ENCODE data around the gene RBL1. TPM values are rescaled to one million over a fixed set of nuclear protein-coding genes. Genes with fewer than 3 reads are reported as not detected.

Gene RBL1
- total and polyA plus RNA-seq, 4 donors = 0.60 to 14.7 (median 2.0) TPM

- Histone ChIP-seq H3K4me3 (ENCODE audit: low read depth in 1 of 3, low read length in 3 of 3) (no peak overlapping the region), H3K4me1 (ENCODE audit: control insufficient read depth in 4 of 4, insufficient read depth in 4 of 4, low read length in 3 of 4) (no peaks in the 10 kb centered on the region), H3K27me3 (ENCODE audit: control insufficient read depth in 4 of 4, insufficient read depth in 4 of 4, low read length in 3 of 4) (no peaks in the 10 kb centered on the region), H3K36me3 (ENCODE audit: control insufficient read depth in 4 of 4, insufficient read depth in 3 of 4, low read depth in 1 of 4, low read length in 3 of 4) (peaks cover 0 to 3% (median 0%) of the 10 kb centered on the region in 4 donors), H3K27ac (ENCODE audit: low read depth in 1 of 2, low read length in 2 of 2) (no peak overlapping the region), H3K9ac (ENCODE audit: low read depth in 1 of 2, low read length in 2 of 2) (no peak overlapping the region), H3K9me3 (ENCODE audit: control insufficient read depth in 4 of 4, low read length in 3 of 4) (no peaks in the 10 kb centered on the region)
- WGBS = 92% methylated on average over 8 of the region's 8 CpGs
- no peak for DNase-seq (ENCODE audit: low spot score)
- TF ChIP-seq ZBTB33 (IDR thresholded peaks at IDR 0.05) = no peak
- TF ChIP-seq NR2F2 (IDR thresholded peaks at IDR 0.05) = no peak
- TF ChIP-seq YY1 (IDR thresholded peaks at IDR 0.05) = no peak
- TF ChIP-seq ATF3 (IDR thresholded peaks at IDR 0.05) = no peak
- TF ChIP-seq RAD21 (IDR thresholded peaks at IDR 0.05) = no peak
- no peak for TF ChIP-seq EGR1 (IDR thresholded peaks at IDR 0.05; ENCODE audit: low read depth in 2 of 2)
- TF ChIP-seq TAF1 (conservative IDR thresholded peaks at IDR 0.05) = no peak
These were observed 18.2 kb upstream of the RBL1 start for GRCh38 chr20:37114012-37114411.

- Histone ChIP-seq H3K27ac (ENCODE audit: low read depth in 1 of 2, low read length in 2 of 2) (no peak overlapping the region), H3K9me3 (ENCODE audit: control insufficient read depth in 4 of 4, low read length in 3 of 4) (no peaks in the 10 kb centered on the region), H3K9ac (ENCODE audit: low read depth in 1 of 2, low read length in 2 of 2) (no peak overlapping the region), H3K4me1 (ENCODE audit: control insufficient read depth in 4 of 4, insufficient read depth in 4 of 4, low read length in 3 of 4) (no peaks in the 10 kb centered on the region), H3K27me3 (ENCODE audit: control insufficient read depth in 4 of 4, insufficient read depth in 4 of 4, low read length in 3 of 4) (no peaks in the 10 kb centered on the region), H3K4me3 (ENCODE audit: low read depth in 1 of 3, low read length in 3 of 3) (no peak overlapping the region), H3K36me3 (ENCODE audit: control insufficient read depth in 4 of 4, insufficient read depth in 3 of 4, low read depth in 1 of 4, low read length in 3 of 4) (peaks cover 0 to 3% (median 0%) of the 10 kb centered on the region in 4 donors)
- WGBS = 92% methylated on average over 2 of the region's 2 CpGs
- no peak for TF ChIP-seq REST (IDR thresholded peaks at IDR 0.05)
- no peak for TF ChIP-seq CTCF (IDR thresholded peaks at IDR 0.05; ENCODE audit: low read depth, low read length, missing input control)
- no peak for TF ChIP-seq ZBTB33 (IDR thresholded peaks at IDR 0.05)
- TF ChIP-seq GABPA (IDR thresholded peaks at IDR 0.05 in 1 of 2, conservative IDR thresholded peaks at IDR 0.05 in 1 of 2) = no peak
- TF ChIP-seq JUND (IDR thresholded peaks at IDR 0.05) = no peak
- no peak for TF ChIP-seq ATF3 (IDR thresholded peaks at IDR 0.05)
- TF ChIP-seq FOXA2 (IDR thresholded peaks at IDR 0.05) = no peak
- TF ChIP-seq MAX (IDR thresholded peaks at IDR 0.05) = no peak
- TF ChIP-seq SP1 (IDR thresholded peaks at IDR 0.05) = no peak
- TF ChIP-seq NR2F2 (IDR thresholded peaks at IDR 0.05) = no peak
- TF ChIP-seq HNF4A (conservative IDR thresholded peaks at IDR 0.05) = no peak
- TF ChIP-seq RXRA (IDR thresholded peaks at IDR 0.05) = no peak
- TF ChIP-seq YY1 (IDR thresholded peaks at IDR 0.05) = no peak
- TF ChIP-seq TAF1 (conservative IDR thresholded peaks at IDR 0.05) = no peak
- no peak for TF ChIP-seq EGR1 (IDR thresholded peaks at IDR 0.05; ENCODE audit: low read depth in 2 of 2)
- no peak for TF ChIP-seq HNF4G (IDR thresholded peaks at IDR 0.05)
- no peak for TF ChIP-seq FOXA1 (IDR thresholded peaks at IDR 0.05)
- no peak for TF ChIP-seq RAD21 (IDR thresholded peaks at IDR 0.05)
- DNase-seq (ENCODE audit: low spot score) = no peak
These were observed 16.2 kb upstream of the RBL1 start for GRCh38 chr20:37111926-37112455.

All from liver (tissue), 9 donors.